HepG2 (cell line): Measurements from ENCODE around the gene YWHAQ. TPM values are rescaled to one million over a fixed set of nuclear protein-coding genes. Genes with fewer than 3 reads are reported as not detected.

Experiments
- AKAP8 ChIP-seq: sonication (generic); formaldehyde crosslinking; IDR thresholded peaks from 2 replicates; pipeline ENCODE4 v1.5.1; 2020; ENCODE audit warnings: mild to moderate bottlenecking, missing genetic modification reagents
- HNF4G ChIP-seq, 2 experiments: sonication (generic) in 1 of 2; formaldehyde crosslinking in 1 of 2; IDR thresholded peaks; 2 replicates each; pipeline versions ENCODE4 v1.4.0 to v1.6.1; 2011 to 2020; ENCODE audit warnings: borderline replicate concordance in 2 of 2, low read depth in 2 of 2, mild to moderate bottlenecking in 2 of 2, low read length in 1 of 2, missing genetic modification reagents in 1 of 2, moderate library complexity in 1 of 2
- IKZF1 ChIP-seq: fragments of 450-650 bp; IDR thresholded peaks from 2 replicates; pipeline ENCODE4 v1.7.1; 2016
- MNT ChIP-seq: fragments of 450-650 bp; IDR thresholded peaks from 2 replicates; pipeline ENCODE4 v1.6.1; 2016
- PHB2 ChIP-seq: fragments of 450-650 bp; IDR thresholded peaks from 2 replicates; pipeline ENCODE4 v1.6.1; 2018; ENCODE audit not compliant: partially characterized antibody
- ZBED4 ChIP-seq: sonication (generic); formaldehyde crosslinking; IDR thresholded peaks from 2 replicates; pipeline ENCODE4 v1.4.0; 2020; ENCODE audit warnings: missing genetic modification reagents, borderline replicate concordance
- ZBTB43 ChIP-seq: sonication (generic); formaldehyde crosslinking; conservative IDR thresholded peaks from 2 replicates; pipeline ENCODE4 v1.4.0; 2020; ENCODE audit warnings: missing genetic modification reagents
- ZBTB46 ChIP-seq: sonication (generic); formaldehyde crosslinking; IDR thresholded peaks from 2 replicates; pipeline ENCODE4 v1.4.0; 2020; ENCODE audit warnings: mild to moderate bottlenecking, missing genetic modification reagents, borderline replicate concordance
- ZFP41 ChIP-seq: sonication (generic); formaldehyde crosslinking; IDR thresholded peaks from 2 replicates; pipeline ENCODE4 v1.4.0; 2020; ENCODE audit warnings: mild to moderate bottlenecking, missing genetic modification reagents, borderline replicate concordance
- ZNF282 ChIP-seq: fragments of 450-650 bp; IDR thresholded peaks from 2 replicates; pipeline ENCODE4 v1.6.1; 2018; ENCODE audit not compliant: partially characterized antibody
- ZNF292 ChIP-seq: sonication (generic); formaldehyde crosslinking; IDR thresholded peaks from 2 replicates; pipeline ENCODE4 v1.8.1; 2022; ENCODE audit warnings: mild to moderate bottlenecking, low read depth, missing genetic modification reagents, borderline replicate concordance
- ZNF350 ChIP-seq: sonication (generic); formaldehyde crosslinking; IDR thresholded peaks from 2 replicates; pipeline ENCODE4 v1.4.0; 2020; ENCODE audit warnings: mild to moderate bottlenecking, low read depth, missing genetic modification reagents, borderline replicate concordance
- ZNF446 ChIP-seq: sonication (generic); formaldehyde crosslinking; IDR thresholded peaks from 2 replicates; pipeline ENCODE4 v1.5.0; 2020; ENCODE audit warnings: mild to moderate bottlenecking, missing genetic modification reagents
- ZNF530 ChIP-seq: sonication (generic); formaldehyde crosslinking; IDR thresholded peaks from 2 replicates; pipeline ENCODE4 v1.5.0; 2020; ENCODE audit warnings: low read depth, mild to moderate bottlenecking, missing genetic modification reagents
- ZNF672 ChIP-seq: sonication (generic); formaldehyde crosslinking; IDR thresholded peaks from 2 replicates; pipeline ENCODE4 v1.8.1; 2022; ENCODE audit warnings: missing genetic modification reagents
- ZNF891 ChIP-seq: sonication (generic); formaldehyde crosslinking; IDR thresholded peaks from 2 replicates; pipeline ENCODE4 v1.5.0; 2020; ENCODE audit warnings: mild to moderate bottlenecking, missing genetic modification reagents
- polyA plus RNA-seq, 8 experiments: library from polyadenylated mRNA; depleted of rRNA in 3 of 8; stranded (reverse) in 7 of 8; unstranded in 1 of 8; fragments of >200 nt; fragmentation: Illumina TruSeq in 4 of 8; extraction: Trizol in 4 of 8; gene quantifications; 2 replicates each; pipeline versions ENCODE4 v1.2.1 to v1.2.3, GENCODE V29; 2011 to 2016; ENCODE audit warnings: low read depth in 4 of 8, missing spikeins in 1 of 8, mixed read lengths in 1 of 8; ENCODE audit not compliant: insufficient read depth in 1 of 8
- total RNA-seq, 5 experiments: library from RNA; depleted of rRNA; stranded (reverse); fragments of >200 nt; fragmentation: Illumina TruSeq; extraction: Trizol; gene quantifications; 2 replicates each; pipeline ENCODE4 v1.2.3, GENCODE V29; 2016; ENCODE audit warnings: low read depth in 1 of 5

YWHAQ gene
- total and polyA plus RNA-seq, 2 of the 13 experiments (the other 11 are each of a cell fraction or from before 2014, with no cell fraction given), result 160 to 304 TPM

GRCh38 chr2:9556121-9556743 lies 74.6 kb downstream of the YWHAQ start (continued):
- TF ChIP-seq ZBTB43 (CRISPR knock-in tag), result no peak
- TF ChIP-seq PHB2, result no peak
- no peak for TF ChIP-seq IKZF1
- no peak for TF ChIP-seq ZBED4 (CRISPR knock-in tag)
- TF ChIP-seq ZNF292 (CRISPR knock-in tag), result no peak
- no peak; the same call in 1 of the 2 replicates for TF ChIP-seq ZNF350
- TF ChIP-seq ZNF530 (CRISPR knock-in tag), result no peak
- no peak for TF ChIP-seq ZNF282
- no peak for TF ChIP-seq ZNF672 (CRISPR knock-in tag)
- TF ChIP-seq ZNF446, result no peak
- 0 out of 2 replicates have a peak, but pooled peaks have one; percentile 6 for TF ChIP-seq ZNF891
- TF ChIP-seq AKAP8 (CRISPR knock-in tag), result no peak
- no peak for TF ChIP-seq ZFP41
- TF ChIP-seq HNF4G (IDR thresholded peaks at IDR 0.05; ENCODE audit: borderline replicate concordance, low read depth, low read length), result no peak
- TF ChIP-seq HNF4G (CRISPR knock-in tag; IDR thresholded peaks at IDR 0.05; ENCODE audit: borderline replicate concordance, low read depth), result 0 out of 2 replicates have a peak, but pooled peaks have one; percentile 43
- TF ChIP-seq ZBTB46 (CRISPR knock-in tag), result no peak
- no peak for TF ChIP-seq MNT
